Stimulated activated effector memory CD8-positive, alpha-beta T cell treated with anti-CD3 and anti-CD28 coated beads, Interleukin-12 subunit alpha, Interleukin-12 subunit beta, amount 100 ng/mL, for 72 hours (primary cell): ENCODE data around the gene REEP1.
A peak's percentile ranks its signal among the peaks of the same experiment; 100 is the strongest.

Experiments
- ATAC-seq: fragments of 150-1000 bp; cut with Tn5 transposase; 2 replicates; pipeline ENCODE4 v1.10.0; 2021
- DNase-seq, 2 donors: peaks; one replicate each; pipeline ENCODE4 v3.0.0; 2021 to 2022; ENCODE audit warnings: low spot score in 2 of 2
- H3K27ac Mint-ChIP-seq: one replicate; pipeline ENCODE4 v1.8.0; 2022; ENCODE audit warnings: mild to moderate bottlenecking, mixed read lengths
- H3K36me3 Mint-ChIP-seq: one replicate; pipeline ENCODE4 v1.8.0; 2022; ENCODE audit warnings: mild to moderate bottlenecking, mixed read lengths
- H3K4me1 Mint-ChIP-seq: one replicate; pipeline ENCODE4 v1.8.0; 2022; ENCODE audit warnings: mixed read lengths
- H3K4me3 Mint-ChIP-seq: one replicate; pipeline ENCODE4 v1.8.0; 2022; ENCODE audit warnings: mild to moderate bottlenecking, mixed read lengths
- H3K9me3 Mint-ChIP-seq: one replicate; pipeline ENCODE4 v1.8.0; 2022; ENCODE audit warnings: mixed read lengths

The REEP1 gene

GRCh38 chr2:86285571-86285970 lies 51.9 kb downstream of the REEP1 start:
- peak overlapping the region; percentile 27 for H3K27ac Mint-ChIP-seq
- DNase-seq (no peak), ATAC-seq (no peak)
- H3K36me3 Mint-ChIP-seq = no peaks in the 10 kb centered on the region
- no peaks in the 10 kb centered on the region for H3K4me1 Mint-ChIP-seq
- no peaks in the 10 kb centered on the region for H3K9me3 Mint-ChIP-seq
- H3K4me3 Mint-ChIP-seq = no peak overlapping the region

- Mint-ChIP-seq H3K27ac (peak overlapping the region; percentile 27), H3K4me1 (no peaks in the 10 kb centered on the region), H3K4me3 (no peak overlapping the region), H3K36me3 (no peaks in the 10 kb centered on the region), H3K9me3 (no peaks in the 10 kb centered on the region)
- no peak for ATAC-seq
- no peak for DNase-seq
Measured at GRCh38 chr2:86284987-86285386, 52.4 kb downstream of the REEP1 start.

- H3K4me1 Mint-ChIP-seq = no peaks in the 10 kb centered on the region
Measured at GRCh38 chr2:86284401-86284841, 53.0 kb downstream of the REEP1 start.

GRCh38 chr2:86283411-86284030 lies 53.9 kb downstream of the REEP1 start:
- Mint-ChIP-seq H3K27ac (no peak overlapping the region), H3K36me3 (no peaks in the 10 kb centered on the region), H3K9me3 (no peaks in the 10 kb centered on the region), H3K4me3 (no peak overlapping the region), H3K4me1 (no peaks in the 10 kb centered on the region)
- DNase-seq = no peak
- no peak for ATAC-seq

More at GRCh38 chr2:86284401-86284841, 53.0 kb downstream of the REEP1 start:
- ATAC-seq = no peak
- Mint-ChIP-seq H3K36me3 (no peaks in the 10 kb centered on the region), H3K9me3 (no peaks in the 10 kb centered on the region), H3K4me3 (no peak overlapping the region), H3K27ac (no peak overlapping the region)
- DNase-seq = no peak

- no peak overlapping the region for H3K27ac Mint-ChIP-seq
- no peak overlapping the region for H3K4me3 Mint-ChIP-seq
- H3K4me1 Mint-ChIP-seq = no peaks in the 10 kb centered on the region
Measured at GRCh38 chr2:86281066-86281700, 56.2 kb downstream of the REEP1 start.

GRCh38 chr2:86280191-86280667 lies 57.2 kb downstream of the REEP1 start:
- no peaks in the 10 kb centered on the region for H3K36me3 Mint-ChIP-seq
- H3K4me1 Mint-ChIP-seq = peaks cover 6% of the 10 kb centered on the region
- H3K9me3 Mint-ChIP-seq = no peaks in the 10 kb centered on the region
- ATAC-seq (no peak), DNase-seq (no peak)
- no peak overlapping the region for H3K4me3 Mint-ChIP-seq
- H3K27ac Mint-ChIP-seq = no peak overlapping the region

More at GRCh38 chr2:86281066-86281700, 56.2 kb downstream of the REEP1 start:
- Mint-ChIP-seq H3K36me3 (no peaks in the 10 kb centered on the region), H3K9me3 (no peaks in the 10 kb centered on the region)
- DNase-seq = no peak
- ATAC-seq = no peak

GRCh38 chr2:86275962-86276361 lies 61.5 kb downstream of the REEP1 start:
- Mint-ChIP-seq H3K9me3 (peaks cover 18% of the 10 kb centered on the region), H3K27ac (no peak overlapping the region), H3K4me3 (no peak overlapping the region), H3K36me3 (no peaks in the 10 kb centered on the region), H3K4me1 (peaks cover 25% of the 10 kb centered on the region)
- DNase-seq (no peak), ATAC-seq (no peak)

- H3K27ac Mint-ChIP-seq = peak overlapping the region; percentile 23
Measured at GRCh38 chr2:86275384-86275799, 62.0 kb downstream of the REEP1 start.

GRCh38 chr2:86274918-86275275 lies 62.5 kb downstream of the REEP1 start:
- Mint-ChIP-seq H3K27ac (peak overlapping the region; percentile 23), H3K4me1 (peaks cover 25% of the 10 kb centered on the region), H3K9me3 (peaks cover 24% of the 10 kb centered on the region), H3K4me3 (peak overlapping the region; percentile 31), H3K36me3 (no peaks in the 10 kb centered on the region)
- peak; percentile 41 for ATAC-seq
- no peak for DNase-seq

More at GRCh38 chr2:86275384-86275799, 62.0 kb downstream of the REEP1 start:
- Mint-ChIP-seq H3K9me3 (peaks cover 22% of the 10 kb centered on the region), H3K36me3 (no peaks in the 10 kb centered on the region), H3K4me3 (no peak overlapping the region), H3K4me1 (peaks cover 25% of the 10 kb centered on the region)
- DNase-seq = no peak
- no peak for ATAC-seq

- Mint-ChIP-seq H3K4me1 (peaks cover 25% of the 10 kb centered on the region), H3K36me3 (no peaks in the 10 kb centered on the region), H3K4me3 (peak overlapping the region; percentile 31), H3K9me3 (peaks cover 28% of the 10 kb centered on the region), H3K27ac (no peak overlapping the region)
- DNase-seq = no peak
- peak; percentile 88 for ATAC-seq
Measured at GRCh38 chr2:86274265-86274917, 63.0 kb downstream of the REEP1 start.

- ATAC-seq (no peak), DNase-seq (no peak)
- peaks cover 25% of the 10 kb centered on the region for H3K4me1 Mint-ChIP-seq
- no peak overlapping the region for H3K4me3 Mint-ChIP-seq
- H3K9me3 Mint-ChIP-seq = peaks cover 28% of the 10 kb centered on the region
- no peaks in the 10 kb centered on the region for H3K36me3 Mint-ChIP-seq
- no peak overlapping the region for H3K27ac Mint-ChIP-seq
Measured at GRCh38 chr2:86272111-86272510, 65.3 kb downstream of the REEP1 start.

- H3K4me1 Mint-ChIP-seq = peaks cover 25% of the 10 kb centered on the region
- DNase-seq (no peak), ATAC-seq (no peak)
- H3K9me3 Mint-ChIP-seq = peaks cover 28% of the 10 kb centered on the region
- H3K36me3 Mint-ChIP-seq = no peaks in the 10 kb centered on the region
- H3K27ac Mint-ChIP-seq = no peak overlapping the region
- no peak overlapping the region for H3K4me3 Mint-ChIP-seq
Measured at GRCh38 chr2:86271248-86271647, 66.2 kb downstream of the REEP1 start.

- DNase-seq = no peak
Measured at GRCh38 chr2:86263956-86264355, 73.5 kb downstream of the REEP1 start.

GRCh38 chr2:86260978-86261377 lies 76.4 kb downstream of the REEP1 start:
- Mint-ChIP-seq H3K9me3 (no peaks in the 10 kb centered on the region), H3K27ac (no peak overlapping the region), H3K36me3 (no peaks in the 10 kb centered on the region), H3K4me3 (no peak overlapping the region), H3K4me1 (no peaks in the 10 kb centered on the region)
- ATAC-seq = no peak
- DNase-seq = no peak

More at GRCh38 chr2:86263956-86264355, 73.5 kb downstream of the REEP1 start:
- Mint-ChIP-seq H3K4me1 (no peaks in the 10 kb centered on the region), H3K27ac (no peak overlapping the region), H3K9me3 (no peaks in the 10 kb centered on the region), H3K4me3 (no peak overlapping the region), H3K36me3 (no peaks in the 10 kb centered on the region)
- ATAC-seq = no peak

GRCh38 chr2:86258106-86258505 lies 79.3 kb downstream of the REEP1 start:
- Mint-ChIP-seq H3K9me3 (no peaks in the 10 kb centered on the region), H3K27ac (no peak overlapping the region)
- ATAC-seq = no peak

GRCh38 chr2:86256982-86257381 lies 80.4 kb downstream of the REEP1 start:
- DNase-seq (no peak), ATAC-seq (no peak)
- H3K36me3 Mint-ChIP-seq = no peaks in the 10 kb centered on the region
- H3K9me3 Mint-ChIP-seq = no peaks in the 10 kb centered on the region
- H3K27ac Mint-ChIP-seq = no peak overlapping the region
- H3K4me1 Mint-ChIP-seq = no peaks in the 10 kb centered on the region
- H3K4me3 Mint-ChIP-seq = no peak overlapping the region

More at GRCh38 chr2:86258106-86258505, 79.3 kb downstream of the REEP1 start:
- Mint-ChIP-seq H3K36me3 (no peaks in the 10 kb centered on the region), H3K4me1 (no peaks in the 10 kb centered on the region), H3K4me3 (no peak overlapping the region)
- no peak for DNase-seq
